Epithelial cell of proximal tubule (primary cell): ENCODE results near the gene CDC42EP1. TPM values are rescaled to one million over a fixed set of nuclear protein-coding genes. Genes with fewer than 3 reads are reported as not detected.

Experiments
- DNase-seq: peaks from one replicate; pipeline ENCODE4 v3.0.0-alpha.2; 2011; ENCODE audit warnings: low read depth
- H3K4me3 ChIP-seq: 2 replicates; pipeline ENCODE4 v1.5.1; 2011; ENCODE audit warnings: low read depth, mild to moderate bottlenecking, low read length
- CTCF ChIP-seq: conservative IDR thresholded peaks from 2 replicates; pipeline ENCODE4 v1.5.1; 2012; ENCODE audit warnings: low read depth, mild to moderate bottlenecking, low read length
- total RNA-seq: library from RNA; depleted of rRNA; stranded (reverse); fragments of >200 nt; gene quantifications from 2 replicates; pipeline ENCODE4 v1.2.3, GENCODE V29; 2015

Gene CDC42EP1
- total RNA-seq, 1 donor from 2014 or later, result 102 TPM

GRCh38 chr22:37610480-37611129 lies 50.3 kb downstream of the CDC42EP1 start:
- no peak for DNase-seq
- TF ChIP-seq CTCF, result no peak
- peak overlapping the region; percentile 67 for H3K4me3 ChIP-seq

GRCh38 chr22:37611207-37611606 lies 50.9 kb downstream of the CDC42EP1 start:
- no peak for DNase-seq
- H3K4me3 ChIP-seq, result no peak overlapping the region
- TF ChIP-seq CTCF, result no peak

- H3K4me3 ChIP-seq, result no peak overlapping the region
- no peak for DNase-seq
- no peak for TF ChIP-seq CTCF
Observed at GRCh38 chr22:37616201-37617083, 56.2 kb downstream of the CDC42EP1 start.

GRCh38 chr22:37617431-37617830 lies 57.2 kb downstream of the CDC42EP1 start:
- no peak overlapping the region for H3K4me3 ChIP-seq
- no peak for TF ChIP-seq CTCF
- DNase-seq, result no peak

GRCh38 chr22:37618072-37618656 lies 57.9 kb downstream of the CDC42EP1 start:
- H3K4me3 ChIP-seq, result no peak overlapping the region
- no peak for DNase-seq
- no peak for TF ChIP-seq CTCF

GRCh38 chr22:37618674-37619073 lies 58.4 kb downstream of the CDC42EP1 start:
- TF ChIP-seq CTCF, result no peak

More at GRCh38 chr22:37618674-37619073, 58.4 kb downstream of the CDC42EP1 start:
- no peak overlapping the region for H3K4me3 ChIP-seq
- DNase-seq, result no peak

Other genes starting within 250 kb of the CDC42EP1 start
- 4.6 and 11.7 TPM in 2 replicates for gene ELFN2, start 133.0 kb upstream of the CDC42EP1 start, total RNA-seq
- 0.07 TPM in 1 of 2 replicates, not detected in the other for gene MFNG, start 74.1 kb upstream of the CDC42EP1 start, total RNA-seq
- gene CARD10, start 41.1 kb upstream of the CDC42EP1 start, total RNA-seq, result 60.0 and 63.8 TPM in 2 replicates
- not detected in 2 replicates for gene LGALS2, start 19.6 kb downstream of the CDC42EP1 start, total RNA-seq
- gene GGA1, start 48.4 kb downstream of the CDC42EP1 start, total RNA-seq, result 43.8 and 49.6 TPM in 2 replicates
- gene SH3BP1, start 79.2 kb downstream of the CDC42EP1 start, total RNA-seq, result 15.1 and 25.0 TPM in 2 replicates
- 21.0 and 42.3 TPM in 2 replicates for gene PDXP, start 98.2 kb downstream of the CDC42EP1 start, total RNA-seq
- gene LGALS1, start 115.2 kb downstream of the CDC42EP1 start, total RNA-seq, result 1,711 and 1,833 TPM in 2 replicates
- 18.2 and 47.9 TPM in 2 replicates for gene NOL12, start 125.9 kb downstream of the CDC42EP1 start, total RNA-seq
- gene TRIOBP, start 136.6 kb downstream of the CDC42EP1 start, total RNA-seq, result 75.1 and 82.2 TPM in 2 replicates
- gene GCAT, start 247.5 kb downstream of the CDC42EP1 start, total RNA-seq, result 29.1 and 36.0 TPM in 2 replicates